ENCODE measurements around the gene GRM8. TPM values are rescaled to one million over a fixed set of nuclear protein-coding genes. Genes with fewer than 3 reads are reported as not detected.

The GRM8 gene
- total RNA-seq, 1 experiment from 2014 or later: not detected

GRCh38 chr7:126398851-126399529 lies 853.8 kb downstream of the GRM8 start:
- H3K27ac Mint-ChIP-seq (ENCODE audit: unreplicated experiment): no peak overlapping the region

DNA sequence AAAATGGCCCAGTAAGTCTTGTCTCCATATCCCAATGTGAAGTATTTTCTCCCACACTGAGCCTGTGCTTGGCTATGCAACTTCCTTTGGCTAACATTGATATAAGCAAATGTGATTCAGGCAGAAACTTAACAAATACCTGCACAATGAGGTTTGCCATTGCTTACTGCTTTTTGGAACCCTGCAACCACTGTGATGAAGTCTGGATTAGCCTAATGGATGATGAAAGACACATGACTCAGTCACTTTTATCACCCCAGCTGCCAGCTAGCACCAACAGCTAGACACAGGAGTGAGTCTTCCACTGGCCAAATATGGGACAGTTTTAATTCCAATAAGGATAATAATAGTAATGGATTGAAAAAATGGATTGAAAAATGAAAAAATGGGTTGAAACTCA lies 854.5 kb downstream of the GRM8 start:
- H3K36me3 ChIP-seq (ENCODE audit: control insufficient read depth, insufficient read depth, low read length): no peaks in the 10 kb centered on the region
- no peak for TF ChIP-seq CTCF (IDR thresholded peaks at IDR 0.05; ENCODE audit: insufficient read depth in 1 of 2, low read depth in 1 of 2, low read length in 1 of 2, severe bottlenecking in 1 of 2, unreplicated experiment in 1 of 2)
- no peaks in the 10 kb centered on the region for H3K9me3 ChIP-seq
- Mint-ChIP-seq H3K27ac (ENCODE audit: unreplicated experiment) (no peak overlapping the region), H3K4me3 (ENCODE audit: unreplicated experiment) (no peak overlapping the region), H3K36me3 (ENCODE audit: insufficient read depth, unreplicated experiment) (no peaks in the 10 kb centered on the region), H3K9me3 (ENCODE audit: unreplicated experiment) (no peaks in the 10 kb centered on the region), H3K4me1 (ENCODE audit: low read depth, unreplicated experiment) (no peaks in the 10 kb centered on the region), H3K27me3 (ENCODE audit: insufficient read depth, unreplicated experiment) (peaks cover 4% of the 10 kb centered on the region)
- no peak for DNase-seq
- CTCF ChIA-PET: no interaction called here
- H3K27me3 ChIP-seq (replicated peaks; ENCODE audit: control insufficient read depth, insufficient read depth, low read length): no peaks in the 10 kb centered on the region
- POLR2A ChIA-PET: no interaction called here
- H3K4me3 ChIP-seq (ENCODE audit: low read depth, low read length): no peak overlapping the region
- intact Hi-C loops (cut with micrococcal nuclease; ENCODE audit: unreplicated experiment): no loop called here
- H3K4me1 ChIP-seq: no peaks in the 10 kb centered on the region
- BruUV-seq (replicated peaks): no TSS peak

More at GRCh38 chr7:126398851-126399529, 853.8 kb downstream of the GRM8 start:
- no peaks in the 10 kb centered on the region for H3K36me3 Mint-ChIP-seq (ENCODE audit: insufficient read depth, unreplicated experiment)
- H3K9me3 ChIP-seq: no peaks in the 10 kb centered on the region
- no peaks in the 10 kb centered on the region for H3K9me3 Mint-ChIP-seq (ENCODE audit: unreplicated experiment)
- TF ChIP-seq CTCF (IDR thresholded peaks at IDR 0.05; ENCODE audit: insufficient read depth in 1 of 2, low read depth in 1 of 2, low read length in 1 of 2, severe bottlenecking in 1 of 2, unreplicated experiment in 1 of 2): no peak
- no peak overlapping the region for H3K4me3 Mint-ChIP-seq (ENCODE audit: unreplicated experiment)
- intact Hi-C loops (cut with micrococcal nuclease; ENCODE audit: unreplicated experiment): no loop called here
- no peak for DNase-seq
- H3K4me1 ChIP-seq: no peaks in the 10 kb centered on the region
- CTCF ChIA-PET: no interaction called here
- peaks cover 4% of the 10 kb centered on the region for H3K27me3 Mint-ChIP-seq (ENCODE audit: insufficient read depth, unreplicated experiment)
- BruUV-seq (replicated peaks): no TSS peak
- H3K27me3 ChIP-seq (replicated peaks; ENCODE audit: control insufficient read depth, insufficient read depth, low read length): no peaks in the 10 kb centered on the region
- no peak overlapping the region for H3K4me3 ChIP-seq (ENCODE audit: low read depth, low read length)
- H3K4me1 Mint-ChIP-seq (ENCODE audit: low read depth, unreplicated experiment): no peaks in the 10 kb centered on the region
- POLR2A ChIA-PET: no interaction called here
- H3K36me3 ChIP-seq (ENCODE audit: control insufficient read depth, insufficient read depth, low read length): no peaks in the 10 kb centered on the region

DNA sequence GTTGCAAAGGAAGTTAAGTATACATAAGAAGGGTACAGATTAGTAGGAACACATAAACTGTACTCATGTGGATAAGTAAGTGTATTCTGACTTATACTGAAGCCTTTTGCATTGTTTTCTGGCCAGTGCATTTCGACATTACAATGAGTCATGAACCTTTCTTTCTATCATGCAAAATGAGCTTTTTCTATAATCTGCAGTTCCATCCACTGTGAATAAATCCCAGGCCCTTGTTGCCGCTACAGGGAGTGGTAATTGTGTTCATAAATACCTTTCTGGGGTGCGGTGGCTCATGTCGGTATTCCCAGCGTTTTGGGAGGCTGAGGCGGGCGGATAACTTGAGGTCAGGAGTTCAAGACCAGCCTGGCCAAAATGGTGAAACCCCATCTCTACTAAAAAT lies 858.3 kb downstream of the GRM8 start:
- ChIA-PET POLR2A (no interaction called here), CTCF (no interaction called here)
- no peak for DNase-seq
- no peak overlapping the region for H3K4me3 Mint-ChIP-seq (ENCODE audit: unreplicated experiment)
- intact Hi-C loops (cut with micrococcal nuclease; ENCODE audit: unreplicated experiment): no loop called here
- no peak overlapping the region for H3K27ac Mint-ChIP-seq (ENCODE audit: unreplicated experiment)
- Histone ChIP-seq H3K4me1 (no peaks in the 10 kb centered on the region), H3K36me3 (ENCODE audit: control insufficient read depth, insufficient read depth, low read length) (no peaks in the 10 kb centered on the region), H3K27me3 (replicated peaks; ENCODE audit: control insufficient read depth, insufficient read depth, low read length) (no peaks in the 10 kb centered on the region), H3K4me3 (ENCODE audit: low read depth, low read length) (no peak overlapping the region), H3K9me3 (no peaks in the 10 kb centered on the region)
- no peaks in the 10 kb centered on the region for H3K27me3 Mint-ChIP-seq (ENCODE audit: insufficient read depth, unreplicated experiment)
- no TSS peak for BruUV-seq (replicated peaks)
- no peak for TF ChIP-seq CTCF (IDR thresholded peaks at IDR 0.05; ENCODE audit: insufficient read depth in 1 of 2, low read depth in 1 of 2, low read length in 1 of 2, severe bottlenecking in 1 of 2, unreplicated experiment in 1 of 2)
- no peaks in the 10 kb centered on the region for H3K4me1 Mint-ChIP-seq (ENCODE audit: low read depth, unreplicated experiment)
- H3K36me3 Mint-ChIP-seq (ENCODE audit: insufficient read depth, unreplicated experiment): no peaks in the 10 kb centered on the region
- no peaks in the 10 kb centered on the region for H3K9me3 Mint-ChIP-seq (ENCODE audit: unreplicated experiment)

Small RNA genes within 50 kb of the gene (microRNA-seq; reads per million reads assigned to microRNA genes)
- gene MIR592: not detected

Other genes with a start within 250 kb of the GRM8 start
- 17.3 and 18.7 TPM in 2 replicates for gene ZNF800, start 139.8 kb upstream of the GRM8 start, total RNA-seq (2022)

Measured in Caco-2 (cell line).